Bronchial smooth muscle cell (primary cell): ENCODE data around the gene ACP1. TPM values are rescaled to one million over a fixed set of nuclear protein-coding genes. Genes with fewer than 3 reads are reported as not detected.

Source experiments
- total RNA-seq: library from RNA; depleted of rRNA; stranded (reverse); fragments of >200 nt; gene quantifications from 2 replicates; pipeline ENCODE4 v1.2.1, GENCODE V29; 2014

The ACP1 gene
- total RNA-seq = 82.3 and 103 TPM in 2 replicates

DNA sequence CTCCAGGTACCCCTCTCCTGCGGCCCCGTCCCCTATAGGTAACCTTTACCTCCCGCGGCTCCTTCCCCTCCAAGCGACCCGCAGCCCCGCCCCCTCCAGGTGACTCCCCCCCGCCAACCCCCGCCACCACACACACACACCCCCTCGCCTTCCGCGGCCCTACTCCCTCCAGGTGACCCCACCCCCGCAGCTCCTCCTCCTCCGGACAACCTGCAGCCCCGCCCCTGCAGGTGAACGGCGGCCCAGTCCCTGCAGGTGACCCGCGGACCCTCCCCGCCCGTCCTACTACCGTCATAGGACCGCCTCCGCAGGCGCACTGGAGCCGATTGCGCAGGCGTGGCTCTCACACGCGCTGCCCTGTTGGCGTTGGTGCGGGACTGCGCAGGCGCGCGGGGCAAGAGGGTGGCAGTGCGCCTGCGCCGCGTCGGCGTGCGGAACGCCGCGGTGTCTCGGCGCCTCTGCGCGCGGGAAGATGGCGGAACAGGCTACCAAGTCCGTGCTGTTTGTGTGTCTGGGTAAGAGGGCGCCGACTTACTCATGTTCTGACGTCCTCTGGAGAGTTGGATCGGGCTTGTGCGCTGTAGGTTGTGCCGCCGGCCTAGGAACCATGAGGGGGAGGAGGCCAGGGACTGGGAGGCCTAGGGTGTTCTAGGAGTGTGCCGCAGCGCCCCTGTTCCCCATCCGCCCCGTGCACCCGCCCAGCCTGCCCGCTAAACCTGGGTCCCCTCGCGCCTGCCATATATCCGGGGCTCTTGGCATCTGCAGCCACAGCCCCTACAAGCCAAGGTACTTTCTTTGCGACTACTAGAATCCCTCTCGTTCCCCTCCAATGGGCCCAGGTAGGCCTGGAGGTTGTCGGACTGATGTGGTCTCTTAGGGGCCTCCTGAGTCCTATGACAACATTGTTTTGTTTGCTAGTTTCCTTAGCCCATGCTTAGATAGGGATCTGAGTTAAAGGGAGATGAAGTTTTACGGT, at the start of gene ACP1:
TSS of gene ACP1 (plus strand) at position 455 of the 976 bp plus-strand sequence. CDS start at position 473, 18 bp downstream.

DNA sequence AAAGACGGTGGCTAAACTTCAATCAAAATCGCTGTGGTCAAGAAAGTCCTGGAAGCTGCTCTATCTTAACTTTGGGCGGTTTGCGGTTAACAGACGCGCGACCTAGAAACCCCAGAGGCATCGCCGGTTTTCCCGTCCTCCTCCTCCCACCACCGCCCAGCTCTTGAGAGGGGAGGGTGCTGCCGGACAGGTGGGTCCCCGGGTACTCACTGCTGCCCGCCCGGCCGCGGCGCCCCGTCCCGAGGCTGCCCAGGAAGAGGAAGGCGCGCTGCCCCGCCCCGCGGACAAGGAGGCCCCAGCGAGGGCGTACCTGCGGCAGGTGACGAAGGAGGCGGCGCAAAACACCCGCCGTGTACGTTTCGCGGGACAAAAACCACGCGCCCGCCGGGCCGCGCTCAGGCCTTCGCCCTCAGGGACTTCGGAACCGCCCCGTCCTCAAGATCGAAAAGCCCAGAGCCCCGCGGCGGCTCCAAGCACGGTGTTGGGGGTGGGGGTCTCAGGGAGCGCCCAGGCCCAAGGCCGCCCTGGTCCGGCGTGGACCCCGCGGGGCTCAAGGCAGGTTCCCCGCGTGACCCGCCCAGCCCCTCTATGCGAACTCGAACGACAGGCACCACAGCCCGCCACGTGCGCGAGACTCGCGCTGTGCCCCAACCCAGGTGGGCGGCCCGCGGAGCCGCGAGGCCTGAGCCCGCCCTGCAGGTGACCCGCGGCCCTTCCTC, 814 bp upstream of the ACP1 start, which contains the start of gene SH3YL1:
TSS of gene SH3YL1 (minus strand) at position 259 of the 719 bp plus-strand sequence. CDS start at position 211, 48 bp downstream.

DNA sequence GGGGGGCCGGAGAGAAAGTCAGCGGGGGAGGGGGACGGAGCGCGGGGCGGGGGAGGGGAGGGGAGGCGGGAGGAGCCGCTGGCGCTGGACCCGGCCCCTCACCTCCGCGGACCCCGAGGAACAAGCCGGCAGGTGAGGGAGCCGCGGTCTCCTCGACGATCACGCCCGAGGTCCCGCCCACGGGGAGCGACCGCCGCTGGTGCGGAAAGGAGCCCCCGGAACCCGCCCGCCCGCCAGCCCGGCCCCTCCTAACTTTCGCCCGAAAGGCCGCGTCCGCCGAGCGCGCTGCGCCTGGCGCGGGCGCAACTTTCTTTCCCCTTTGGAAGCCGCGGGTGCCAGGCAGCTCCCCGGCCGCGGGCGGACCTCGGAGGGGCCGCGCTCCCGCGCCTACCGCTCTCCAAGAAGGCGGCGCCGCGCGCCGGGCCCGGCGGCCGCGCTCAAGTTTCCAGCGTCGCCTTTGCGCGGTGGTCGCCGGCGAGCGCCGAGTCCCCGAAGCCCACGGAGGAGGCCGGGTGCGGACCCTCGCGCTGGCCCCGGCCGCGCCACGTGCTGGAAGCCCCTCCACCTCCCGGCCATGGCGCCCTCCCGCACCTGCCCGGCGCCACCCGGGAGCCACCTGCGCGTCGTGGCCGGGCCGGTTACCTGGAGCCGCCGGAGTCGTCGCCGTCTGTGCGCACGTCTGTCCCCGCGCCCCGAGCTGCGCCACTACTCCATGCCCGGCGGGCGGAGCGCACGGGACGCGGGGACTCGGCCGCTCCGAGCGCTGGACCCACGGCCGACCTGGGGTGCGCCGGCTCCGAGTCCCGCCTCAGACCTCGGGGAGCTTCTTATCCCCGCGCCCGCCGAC, 23.4 kb downstream of the ACP1 start, which contains the start of gene ALKAL2:
TSS of gene ALKAL2 (minus strand) at position 181 of the 847 bp plus-strand sequence. CDS start 256 bp downstream, outside the sequence.

Other genes starting within 250 kb of the ACP1 start
- not detected in 2 replicates for gene FAM110C, start 218.4 kb upstream of the ACP1 start, total RNA-seq
- gene SH3YL1, start 915 bp upstream of the ACP1 start, total RNA-seq = 33.9 and 40.8 TPM in 2 replicates
- not detected in 2 replicates for gene ALKAL2, start 23.1 kb downstream of the ACP1 start, total RNA-seq